Measurements from ENCODE around the gene KIF1B.
"Not testable (repeated sequence)": the region's sequence is repeated elsewhere in the genome, so short reads cannot be mapped to it uniquely, and the experiment has no call there.

Gene KIF1B

DNA sequence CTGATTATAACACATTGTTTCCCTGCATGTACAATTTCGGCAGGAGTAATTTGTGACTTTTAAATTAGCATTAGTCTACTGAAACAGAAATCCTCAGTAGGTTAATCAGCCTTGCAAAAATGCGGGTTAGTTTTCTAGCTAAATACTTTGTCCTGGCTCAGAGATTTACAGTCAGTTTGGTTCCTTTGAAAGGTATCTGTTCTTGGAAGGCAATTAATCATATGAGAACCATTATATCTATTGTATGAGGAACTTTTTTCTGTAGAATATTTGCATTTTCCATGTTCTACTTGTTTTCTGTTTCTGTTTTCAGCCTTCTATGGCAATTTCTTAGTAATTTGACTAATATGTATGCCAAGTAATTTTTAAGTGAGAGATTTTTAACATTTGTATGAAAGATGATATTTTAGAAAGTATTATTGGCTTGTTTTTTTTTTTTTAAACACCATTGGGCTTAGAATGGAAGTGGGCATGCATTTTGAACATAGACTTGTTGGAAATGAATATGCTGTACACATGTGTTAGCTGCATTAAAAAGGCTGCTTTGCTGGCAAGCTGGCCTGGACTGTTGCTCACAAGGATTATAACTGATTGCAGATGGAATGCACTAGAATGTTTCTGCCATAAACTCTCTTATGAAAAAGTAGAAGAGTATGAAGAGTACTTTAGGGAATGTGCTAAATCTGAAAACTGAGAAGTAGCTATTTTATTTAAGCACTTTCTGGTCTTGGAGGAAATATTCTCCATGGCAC is 26.2 kb downstream of the KIF1B start:
- peak; percentile 53 for DNase-seq

DNA sequence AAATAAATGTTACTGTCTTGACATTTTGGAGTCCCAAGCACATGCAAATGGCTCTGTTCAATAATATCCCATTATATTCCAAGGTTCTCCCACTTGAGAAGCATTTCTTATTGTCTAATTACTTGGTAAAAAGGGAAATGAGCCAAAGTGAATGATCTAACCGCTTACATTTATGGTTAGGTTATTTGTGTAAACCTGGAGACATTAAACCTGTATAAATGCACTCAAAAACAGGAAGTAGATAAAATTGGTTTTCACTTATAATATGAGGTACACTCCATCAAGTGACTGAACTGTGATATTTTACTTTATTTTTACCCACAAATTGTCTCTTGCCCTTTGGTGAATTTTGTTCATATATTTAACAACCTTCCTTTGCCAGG is 26.8 kb downstream of the KIF1B start:
- DNase-seq = no peak

DNA sequence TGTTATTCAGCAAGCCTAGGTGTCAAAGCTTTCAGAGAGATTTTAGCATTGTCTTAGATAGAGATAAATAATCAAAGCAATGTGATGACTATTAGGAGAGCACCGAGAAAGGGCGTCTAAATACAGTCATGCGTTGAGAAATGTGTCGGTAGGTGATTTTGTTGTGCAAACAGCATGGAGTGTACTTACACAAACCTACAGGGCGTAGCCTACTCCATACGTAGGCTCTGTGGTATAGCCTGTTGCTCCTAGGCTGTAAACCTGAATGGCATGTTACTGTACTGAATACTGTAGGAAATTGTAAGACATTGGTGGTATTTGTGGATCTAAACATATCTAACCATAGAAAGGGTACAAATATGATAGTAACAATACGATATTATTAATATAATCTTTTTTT is 31.8 kb downstream of the KIF1B start:
- DNase-seq = no peak

DNA sequence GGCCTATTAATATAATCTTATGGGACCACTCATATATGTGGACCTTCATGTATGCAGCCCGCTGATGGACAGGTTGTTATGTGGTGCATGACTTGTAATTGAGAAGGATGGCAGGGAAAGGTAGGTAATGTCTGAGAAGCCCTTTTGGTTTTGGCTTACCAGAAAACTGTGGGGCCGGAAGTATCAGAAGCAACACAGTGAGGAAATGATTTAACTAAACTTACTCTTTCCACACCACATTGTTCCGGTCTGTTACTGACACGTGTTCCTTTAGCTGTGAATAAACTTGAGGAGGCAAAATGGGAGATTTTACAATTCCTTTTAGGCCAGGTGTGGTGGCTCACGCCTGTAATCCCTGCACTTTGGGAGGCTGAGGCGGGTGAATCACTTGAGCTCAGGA is 32.4 kb downstream of the KIF1B start:
- DNase-seq = no peak

DNA sequence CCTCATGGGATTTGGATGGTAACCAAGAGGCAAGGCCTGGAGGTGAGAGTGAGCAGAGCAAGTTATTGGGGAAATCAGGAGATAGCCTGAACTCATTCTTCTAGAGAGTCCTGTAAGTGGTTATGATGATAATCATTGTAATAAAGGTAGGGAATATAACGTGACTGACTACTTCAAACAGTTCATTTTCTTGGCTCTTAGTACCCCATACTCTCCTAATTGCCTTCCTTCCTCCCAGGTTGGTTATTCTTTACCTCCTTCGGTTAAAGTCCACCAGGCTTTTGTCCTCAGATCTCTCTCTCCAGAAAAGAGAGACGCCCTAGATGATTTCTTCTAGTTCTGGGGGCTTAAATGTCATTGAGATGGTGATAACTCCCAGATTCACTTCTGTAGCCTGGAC is 35.3 kb downstream of the KIF1B start:
- no peak for DNase-seq

DNA sequence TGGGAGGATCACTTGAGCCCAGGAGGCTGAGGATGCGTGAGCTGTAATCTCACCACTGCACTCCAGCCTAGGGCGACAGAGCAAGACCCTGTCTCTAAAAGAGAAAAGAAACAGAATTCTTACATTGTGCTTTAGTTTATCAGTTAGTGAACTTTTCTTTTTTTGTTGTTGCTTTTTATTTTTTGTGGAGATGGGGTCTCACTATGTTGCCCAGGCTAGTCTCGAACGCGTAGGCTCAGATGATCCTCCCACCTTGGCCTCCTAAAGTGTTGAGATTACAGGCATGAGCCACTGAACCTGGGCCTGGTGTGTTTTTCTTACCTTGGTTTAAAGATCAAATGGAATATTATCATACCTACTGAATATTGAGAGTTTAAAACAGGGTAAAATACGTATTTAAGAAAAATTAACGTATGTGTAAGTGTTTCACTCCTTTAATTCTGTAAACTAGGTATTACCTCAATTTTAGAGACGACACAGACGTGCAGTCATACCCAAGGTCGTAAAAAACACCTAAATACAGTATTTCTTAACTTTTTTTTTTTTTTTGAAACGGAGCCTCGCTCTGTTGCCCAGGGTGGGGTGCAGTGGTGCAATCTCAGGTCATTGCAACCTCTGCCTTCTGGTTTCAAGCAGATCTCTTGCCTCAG is 39.6 kb downstream of the KIF1B start:
- no peak for DNase-seq

DNA sequence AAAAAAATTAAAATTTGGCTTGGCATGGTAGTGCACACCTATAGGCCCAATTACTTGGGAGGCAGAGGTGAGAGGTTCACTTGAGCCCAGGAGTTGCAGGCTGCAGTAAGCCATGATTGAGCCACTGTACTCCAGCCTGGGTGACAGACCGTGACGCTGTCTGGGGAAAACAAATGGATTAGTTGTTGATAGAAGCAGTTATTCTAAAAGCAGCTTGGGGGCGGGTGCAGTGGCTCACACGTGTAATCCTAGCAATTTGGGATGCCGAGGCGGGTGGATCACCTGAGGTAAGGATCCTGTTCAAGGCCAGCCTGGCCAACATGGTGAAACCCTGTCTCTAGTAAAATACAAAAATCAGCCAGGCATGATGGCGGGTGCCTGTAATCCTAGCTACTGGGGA is 40.3 kb downstream of the KIF1B start:
- no peak for DNase-seq

DNA sequence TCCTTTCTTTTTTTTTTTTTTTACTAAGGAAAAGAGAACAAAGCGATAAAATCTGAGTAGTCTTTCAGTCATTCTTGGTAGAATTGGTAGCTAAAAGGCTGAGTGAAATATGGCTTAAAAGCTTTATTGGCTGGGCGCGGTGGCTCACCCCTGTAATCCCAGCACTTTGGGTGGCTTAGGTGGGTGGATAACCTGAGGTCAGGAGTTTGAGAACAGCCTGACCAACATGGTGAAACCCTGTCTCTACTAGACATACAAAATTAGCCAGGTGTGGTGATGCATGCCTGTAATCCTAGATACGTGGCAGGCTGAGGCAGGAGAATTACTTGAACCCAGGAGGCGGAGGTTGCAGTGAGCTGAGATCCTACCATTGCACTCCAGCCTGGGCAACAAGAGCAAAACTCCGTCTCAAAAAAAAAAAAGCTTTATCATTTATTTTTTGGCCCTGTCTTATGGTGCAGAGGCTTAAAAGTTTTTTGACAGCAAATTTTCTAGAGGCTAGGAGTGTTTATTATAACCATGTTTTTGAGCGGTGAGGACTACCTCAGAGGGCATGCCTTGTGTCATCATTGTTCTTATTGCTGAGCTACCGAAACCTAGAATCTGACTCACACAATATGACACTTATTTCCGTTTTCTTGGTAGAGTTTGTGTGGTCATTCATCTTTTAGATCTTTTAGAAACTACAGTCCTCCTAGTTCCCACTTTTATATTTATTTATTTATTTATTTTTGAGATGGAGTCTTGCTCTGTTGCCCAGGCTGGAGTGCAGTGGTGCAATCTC is 41.1 kb downstream of the KIF1B start:
- DNase-seq = not testable (repeated sequence)

DNA sequence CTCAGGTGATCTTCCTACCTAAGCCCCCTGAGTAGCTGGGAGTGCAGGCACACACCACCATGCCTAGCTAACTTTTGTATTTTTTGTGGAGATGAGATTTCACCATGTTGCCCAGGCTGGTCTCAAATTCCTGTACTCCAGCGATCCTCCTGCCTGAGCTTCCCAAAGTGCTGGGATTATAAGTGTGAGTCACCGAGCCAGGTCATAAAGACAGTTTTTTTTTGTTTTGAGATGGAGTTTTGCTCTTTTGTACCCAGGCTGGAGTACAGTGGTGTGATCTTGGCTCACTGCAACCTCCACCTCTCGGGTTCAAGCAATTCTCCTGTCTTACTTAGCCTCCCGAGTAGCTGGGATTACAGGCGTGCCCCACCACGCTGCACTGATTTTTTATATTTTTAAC is 42.1 kb downstream of the KIF1B start:
- DNase-seq = no peak

DNA sequence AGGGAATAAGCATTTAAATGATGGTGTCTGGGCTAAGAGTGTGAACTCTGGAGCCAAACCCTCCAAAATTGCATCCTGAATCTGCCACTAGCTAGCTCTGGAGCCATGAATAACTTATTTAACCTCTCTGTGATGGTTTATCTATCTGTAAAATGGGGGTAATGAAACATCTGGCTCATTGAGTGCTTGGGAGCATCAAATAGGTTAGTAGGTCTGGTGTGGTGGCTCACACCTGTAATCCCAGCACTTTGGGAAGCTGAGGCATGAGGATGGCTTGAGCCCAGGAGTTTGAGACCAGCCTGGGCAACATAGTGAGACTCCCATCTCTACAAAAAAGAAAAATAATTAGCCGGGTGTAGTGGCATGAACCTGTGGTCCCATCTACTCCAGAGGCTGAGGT is 42.8 kb downstream of the KIF1B start:
- no peak for DNase-seq

DNA sequence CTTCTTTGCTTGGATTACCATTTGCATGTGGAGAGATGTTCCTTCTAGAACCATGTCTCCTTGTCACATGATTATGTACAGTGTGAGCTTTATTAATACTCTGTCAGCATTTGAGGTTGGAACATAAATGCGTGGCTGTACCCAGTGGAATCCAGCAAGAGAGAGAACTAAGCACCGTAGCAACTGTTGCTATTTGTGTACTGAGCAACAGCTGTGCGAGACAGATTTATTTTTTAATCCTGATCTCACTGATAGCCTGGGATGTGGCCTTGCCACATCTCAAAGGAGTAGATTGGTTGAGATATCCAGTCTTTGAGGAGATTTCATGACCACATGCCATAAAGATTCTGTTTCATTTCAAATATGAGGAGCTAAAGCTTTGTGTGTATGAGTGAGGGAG is 43.4 kb downstream of the KIF1B start:
- peak; percentile 47 for DNase-seq

DNA sequence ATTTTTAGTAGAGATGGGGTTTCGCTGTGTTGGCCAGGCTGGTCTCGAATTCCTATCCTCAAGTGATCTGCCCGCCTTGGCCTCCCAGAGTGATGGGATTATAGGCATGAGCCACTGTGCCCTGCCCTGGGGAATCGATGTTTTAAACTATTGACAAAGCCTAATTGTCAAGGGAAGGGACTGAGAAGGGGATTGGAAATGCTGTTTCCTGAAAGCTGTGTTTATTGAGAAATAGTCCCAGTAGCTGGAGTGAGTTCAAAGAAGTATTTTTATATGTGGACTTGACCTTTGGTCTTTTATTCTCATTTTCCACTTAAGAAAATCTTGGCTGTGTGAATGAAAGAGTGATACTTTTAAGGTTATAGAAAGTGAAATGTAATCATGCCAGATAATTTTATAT is 47.5 kb downstream of the KIF1B start:
- DNase-seq = no peak

DNA sequence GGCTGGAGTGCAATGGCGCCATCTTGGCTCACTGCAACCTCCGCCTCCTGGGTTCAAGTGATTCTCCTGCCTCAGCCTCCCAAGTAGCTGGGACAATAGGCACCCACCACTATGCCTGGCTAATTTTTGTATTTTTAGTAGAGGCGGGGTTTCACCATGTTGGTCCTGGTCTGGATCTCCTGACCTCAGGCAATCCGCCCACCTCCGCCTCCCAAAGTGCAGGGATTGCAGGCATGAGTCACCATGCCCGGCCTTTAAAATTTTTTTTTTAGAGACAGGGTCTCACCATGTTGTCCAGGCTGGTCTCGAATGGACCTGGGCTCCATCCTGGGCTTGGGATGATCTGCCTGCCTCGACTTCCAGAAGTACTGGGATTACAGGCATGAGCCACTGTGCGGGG is 49.2 kb downstream of the KIF1B start:
- DNase-seq = not testable (repeated sequence)

DNA sequence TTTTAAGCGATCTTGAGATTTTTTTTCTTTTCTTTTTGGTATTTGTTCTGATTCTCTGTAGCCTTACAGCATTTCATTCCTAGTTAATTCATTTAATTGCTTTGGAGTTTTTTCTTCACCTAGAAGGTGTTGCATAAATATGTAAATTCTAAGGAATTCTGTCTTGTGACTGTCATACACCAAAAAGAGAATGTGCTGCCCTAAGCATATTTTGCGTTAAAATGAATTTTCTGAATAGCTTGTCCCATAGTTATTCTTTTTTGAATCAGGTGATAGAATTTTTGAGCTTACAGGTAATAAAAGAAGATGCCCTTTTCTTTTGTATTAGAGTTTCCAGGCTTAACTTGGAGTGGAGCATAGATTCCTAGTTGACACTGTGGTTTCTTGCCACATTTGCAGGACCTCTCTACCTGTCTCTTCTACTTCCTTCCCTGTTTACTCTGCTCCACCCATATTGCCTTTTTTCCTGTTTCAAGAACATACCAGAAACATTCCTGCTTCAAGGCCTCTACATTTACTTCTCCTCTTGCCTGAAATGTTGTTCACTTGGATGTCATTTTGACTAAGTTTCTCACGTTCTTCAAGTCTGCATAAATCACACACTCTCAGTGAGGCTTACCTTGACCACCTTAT is 53.2 kb downstream of the KIF1B start:
- no peak for DNase-seq

DNA sequence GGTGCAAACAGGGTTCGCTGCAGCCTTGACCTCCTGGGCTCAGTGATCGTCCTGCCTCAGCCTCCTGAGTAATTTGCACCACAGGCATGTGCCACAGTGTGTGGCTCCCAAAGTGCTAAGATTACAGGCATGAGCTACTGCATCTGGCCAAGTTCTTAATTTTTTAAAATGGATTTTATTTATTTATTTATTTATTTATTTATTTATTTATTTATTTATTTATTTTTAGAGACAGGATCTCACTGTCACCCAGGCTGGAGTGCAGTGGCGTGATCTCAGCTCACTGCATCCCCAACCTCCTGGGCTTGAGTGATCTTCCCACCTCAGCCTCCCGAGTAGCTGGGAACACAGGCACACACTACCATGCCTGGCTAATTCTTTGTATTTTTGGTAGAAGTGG is 54.7 kb downstream of the KIF1B start:
- DNase-seq = no peak

DNA sequence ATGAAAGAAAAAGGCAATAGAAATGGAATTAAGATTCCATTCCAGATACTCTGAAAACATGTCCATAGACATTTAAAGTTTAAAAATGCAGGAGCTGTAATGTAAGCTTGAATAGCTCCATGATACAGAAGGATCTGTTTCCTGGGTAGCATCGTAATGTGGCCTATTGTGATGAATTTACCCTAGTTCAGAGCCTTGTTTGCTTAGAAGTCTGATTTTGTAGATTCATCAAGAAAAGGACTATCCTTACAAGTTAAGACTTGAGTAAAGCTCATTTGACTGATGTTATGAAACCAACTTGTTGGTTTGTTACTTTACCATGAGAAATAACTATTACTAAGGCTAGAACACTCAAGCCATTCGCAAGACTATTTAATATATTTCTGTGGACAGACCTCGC is 55.5 kb downstream of the KIF1B start:
- no peak for DNase-seq

DNA sequence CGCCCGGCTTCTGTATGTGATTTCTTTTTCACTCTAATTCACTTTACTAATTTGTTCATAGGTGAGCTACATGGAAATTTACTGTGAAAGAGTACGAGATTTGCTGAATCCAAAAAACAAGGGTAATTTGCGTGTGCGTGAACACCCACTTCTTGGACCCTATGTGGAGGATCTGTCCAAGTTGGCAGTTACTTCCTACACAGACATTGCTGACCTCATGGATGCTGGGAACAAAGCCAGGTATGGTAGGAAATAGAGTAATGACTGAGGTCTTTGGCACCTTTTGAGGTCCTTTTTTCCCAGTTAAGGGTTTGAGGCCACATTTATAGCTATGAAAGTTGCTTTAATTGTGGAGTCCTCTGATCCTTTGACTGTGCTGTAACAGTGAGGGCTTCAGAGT is 56.9 kb downstream of the KIF1B start:
- no peak for DNase-seq

DNA sequence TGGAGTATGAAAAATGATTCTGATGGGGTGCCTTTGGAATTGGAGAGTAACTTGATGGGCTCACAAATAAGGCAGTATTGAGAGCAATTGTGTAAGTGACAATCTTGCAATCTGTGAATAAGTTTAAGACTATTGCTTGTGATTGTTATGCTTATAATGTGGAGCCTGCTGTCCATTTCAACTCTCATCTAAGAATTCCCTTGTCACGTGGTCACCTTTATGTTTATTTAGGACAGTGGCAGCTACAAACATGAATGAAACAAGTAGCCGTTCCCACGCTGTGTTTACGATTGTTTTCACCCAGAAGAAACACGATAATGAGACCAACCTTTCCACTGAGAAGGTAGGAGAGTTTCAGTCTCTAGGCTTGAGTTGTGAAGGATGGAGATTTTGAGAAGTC is 57.6 kb downstream of the KIF1B start:
- DNase-seq = no peak

DNA sequence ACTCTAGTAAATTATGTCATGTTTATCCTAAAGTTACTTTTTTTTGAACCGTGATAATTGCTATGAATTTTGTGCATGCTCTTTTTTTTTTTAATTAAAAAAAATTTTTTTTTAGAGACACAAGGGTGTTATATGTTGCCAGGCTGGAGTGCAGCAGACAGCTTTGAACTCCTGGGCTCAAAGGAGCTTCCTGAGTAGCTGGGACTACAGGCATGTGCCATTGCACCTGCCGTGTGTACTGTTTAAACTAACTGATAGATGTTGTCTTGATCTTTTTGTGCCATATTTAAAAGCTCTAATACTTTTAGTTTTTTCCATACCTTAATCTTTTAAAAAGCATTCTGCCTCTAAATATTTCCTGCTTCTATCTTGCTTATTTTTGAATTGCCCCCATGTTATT is 60.7 kb downstream of the KIF1B start:
- DNase-seq = no peak

DNA sequence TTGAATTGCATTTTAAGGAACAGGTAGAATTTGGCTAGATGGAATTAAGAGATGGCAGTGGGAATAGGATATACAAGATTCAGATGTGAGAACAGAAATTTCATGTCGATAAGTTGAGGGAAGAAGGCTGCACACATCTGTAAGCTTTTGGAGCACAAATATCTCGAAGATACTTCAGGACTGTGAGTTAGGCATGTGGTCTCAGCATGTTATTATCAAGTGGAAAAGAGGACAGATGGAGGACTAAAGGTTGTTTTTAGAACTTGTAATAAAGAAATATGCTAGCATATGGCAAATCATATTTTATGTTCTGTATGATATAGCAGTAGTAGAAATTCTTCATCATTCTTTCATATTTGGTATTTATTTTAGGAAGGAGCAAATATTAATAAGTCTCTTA is 61.5 kb downstream of the KIF1B start:
- no peak for DNase-seq

DNA sequence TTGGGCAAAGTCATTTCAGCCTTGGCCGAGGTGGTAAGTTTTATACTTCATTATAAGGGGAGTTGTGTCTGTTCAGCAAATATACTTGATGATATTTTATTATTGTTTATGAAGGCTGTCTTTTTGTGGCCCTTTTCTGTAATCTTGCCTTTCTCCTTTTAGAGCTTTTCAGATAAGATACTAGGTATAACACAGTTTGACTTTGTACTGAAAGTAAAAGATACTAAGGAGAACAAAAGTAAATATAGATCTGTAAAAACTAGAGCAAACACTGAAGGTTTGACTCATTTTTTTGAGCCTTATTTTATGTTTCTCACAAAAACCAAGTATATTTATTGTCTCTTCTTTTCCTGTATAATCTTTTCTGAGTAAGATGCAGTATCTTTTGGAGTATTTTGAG is 61.9 kb downstream of the KIF1B start:
- no peak for DNase-seq

DNA sequence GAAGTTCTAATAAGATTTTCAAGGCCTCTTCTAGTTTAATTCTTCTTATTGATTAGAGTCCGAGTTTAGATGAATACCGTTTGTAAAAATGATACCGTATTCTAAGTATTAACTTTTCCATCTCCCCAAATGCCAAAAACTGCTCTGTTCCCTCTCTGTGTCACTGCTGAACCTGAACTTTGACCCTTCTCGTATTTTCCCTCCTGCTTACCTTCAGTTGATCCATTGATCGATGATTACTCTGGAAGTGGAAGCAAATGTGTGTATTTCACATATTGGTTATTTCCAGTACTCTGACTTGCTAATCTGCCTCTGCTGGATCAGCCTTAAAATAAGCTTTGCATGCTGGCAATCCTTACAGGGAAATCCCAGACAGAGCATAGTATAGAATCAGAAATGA is 68.5 kb downstream of the KIF1B start:
- DNase-seq = no peak

DNA sequence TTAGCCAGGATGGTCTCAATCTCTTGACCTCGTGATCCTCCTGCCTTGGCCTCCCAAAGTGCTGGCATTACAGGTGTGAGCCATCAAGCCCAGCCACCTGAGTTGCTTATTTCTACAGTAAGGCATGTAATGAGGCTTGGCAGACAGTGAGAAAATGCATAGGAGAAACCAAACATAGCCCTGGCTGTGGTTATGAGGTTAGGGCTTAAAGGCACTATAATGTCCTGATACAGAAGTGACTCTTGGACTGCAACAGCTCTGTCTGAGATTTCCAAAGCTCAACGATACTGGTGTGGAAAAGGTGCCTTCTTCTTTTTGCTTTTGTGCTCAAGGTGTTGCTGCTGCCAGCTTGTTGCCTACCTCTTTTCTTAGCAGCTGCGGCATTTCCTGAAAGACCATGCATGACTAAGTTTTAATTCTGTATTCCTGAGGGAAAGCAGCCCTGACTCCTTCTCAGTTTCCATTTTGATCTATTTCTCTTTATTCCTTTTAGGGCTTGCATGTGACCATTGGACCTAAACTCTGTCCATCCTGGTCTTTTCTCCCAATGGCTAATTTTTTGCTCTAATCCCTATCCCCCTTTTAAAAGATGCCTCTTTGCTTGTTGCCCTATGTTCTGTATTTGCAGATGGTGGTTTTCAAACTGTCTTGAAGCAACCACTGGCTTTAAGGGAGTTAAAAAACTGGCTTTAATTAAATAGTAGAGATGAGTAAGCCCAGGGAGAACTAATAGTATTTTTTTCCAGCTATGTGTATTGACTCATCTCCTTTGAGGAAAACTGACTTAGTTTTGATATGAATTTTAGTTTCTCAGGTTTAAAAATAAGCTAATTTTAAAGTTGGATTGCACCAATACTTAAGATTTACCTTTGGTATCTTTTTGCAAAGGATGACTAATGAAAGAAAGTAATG is 70.3 kb downstream of the KIF1B start:
- no peak for DNase-seq

All from right forelimb (tissue), 1 donor.